Dendritic cell treated with granulocyte-macrophage colony-stimulating factor and Interleukin-4, amounts not matched to agents 40 ng/mL and 50 ng/mL, for 4 days (primary cell): ENCODE data around the gene PCBP3.
"Not testable (repeated sequence)": the region's sequence is repeated elsewhere in the genome, so short reads cannot be mapped to it uniquely, and the experiment has no call there.

ENCODE experiments used
- H3K27ac Mint-ChIP-seq: one replicate; pipeline ENCODE4 v1.8.0; 2022; ENCODE audit warnings: mild to moderate bottlenecking, mixed read lengths
- H3K27me3 Mint-ChIP-seq: one replicate; pipeline ENCODE4 v1.8.0; 2022; ENCODE audit warnings: mild to moderate bottlenecking, mixed read lengths
- H3K36me3 Mint-ChIP-seq: one replicate; pipeline ENCODE4 v1.8.0; 2022; ENCODE audit warnings: low read depth, mixed read lengths
- H3K4me1 Mint-ChIP-seq: one replicate; pipeline ENCODE4 v1.8.0; 2022; ENCODE audit warnings: low read depth, mixed read lengths
- H3K4me3 Mint-ChIP-seq: one replicate; pipeline ENCODE4 v1.8.0; 2022; ENCODE audit warnings: mild to moderate bottlenecking, moderate library complexity, mixed read lengths
- H3K9me3 Mint-ChIP-seq: one replicate; pipeline ENCODE4 v1.8.0; 2022; ENCODE audit warnings: mixed read lengths
- intact Hi-C: fragments of 100-400 bp; cut with micrococcal nuclease; formaldehyde crosslinking; loops from one replicate; pipeline ENCODE4 v1.15.0; 2022

PCBP3 gene

GRCh38 chr21:45827302-45827692 lies 183.8 kb downstream of the PCBP3 start:
- peaks cover 15% of the 10 kb centered on the region for H3K9me3 Mint-ChIP-seq
- H3K27ac Mint-ChIP-seq, result no peak overlapping the region
- intact Hi-C loops, result no loop called here
- H3K4me1 Mint-ChIP-seq, result no peaks in the 10 kb centered on the region
- no peak overlapping the region for H3K4me3 Mint-ChIP-seq
- H3K36me3 Mint-ChIP-seq, result no peaks in the 10 kb centered on the region
- no peaks in the 10 kb centered on the region for H3K27me3 Mint-ChIP-seq

GRCh38 chr21:45827881-45828579 lies 184.5 kb downstream of the PCBP3 start:
- Mint-ChIP-seq H3K4me1 (no peaks in the 10 kb centered on the region), H3K27me3 (no peaks in the 10 kb centered on the region), H3K27ac (no peak overlapping the region), H3K36me3 (no peaks in the 10 kb centered on the region), H3K4me3 (no peak overlapping the region), H3K9me3 (peaks cover 22% of the 10 kb centered on the region)
- intact Hi-C loops, result no loop called here

- Mint-ChIP-seq H3K27me3 (no peaks in the 10 kb centered on the region), H3K4me3 (no peak overlapping the region), H3K27ac (no peak overlapping the region), H3K9me3 (peaks cover 26% of the 10 kb centered on the region), H3K4me1 (no peaks in the 10 kb centered on the region), H3K36me3 (no peaks in the 10 kb centered on the region)
- intact Hi-C loops, result no loop called here
These were observed 185.3 kb downstream of the PCBP3 start for GRCh38 chr21:45828580-45829570.

- H3K4me1 Mint-ChIP-seq, result no peaks in the 10 kb centered on the region
- no peaks in the 10 kb centered on the region for H3K27me3 Mint-ChIP-seq
- peaks cover 26% of the 10 kb centered on the region for H3K9me3 Mint-ChIP-seq
- H3K36me3 Mint-ChIP-seq, result no peaks in the 10 kb centered on the region
- no peak overlapping the region for H3K27ac Mint-ChIP-seq
- intact Hi-C loops, result no loop called here
- no peak overlapping the region for H3K4me3 Mint-ChIP-seq
These were observed 186.1 kb downstream of the PCBP3 start for GRCh38 chr21:45829668-45830067.

- no peaks in the 10 kb centered on the region for H3K4me1 Mint-ChIP-seq
- intact Hi-C loops, result no loop called here
- H3K4me3 Mint-ChIP-seq, result no peak overlapping the region
- no peak overlapping the region for H3K27ac Mint-ChIP-seq
- no peaks in the 10 kb centered on the region for H3K27me3 Mint-ChIP-seq
- peaks cover 26% of the 10 kb centered on the region for H3K9me3 Mint-ChIP-seq
- H3K36me3 Mint-ChIP-seq, result no peaks in the 10 kb centered on the region
These were observed 186.7 kb downstream of the PCBP3 start for GRCh38 chr21:45830221-45830640.

GRCh38 chr21:45830720-45831366 lies 187.3 kb downstream of the PCBP3 start:
- H3K4me3 Mint-ChIP-seq, result no peak overlapping the region
- intact Hi-C loops, result no loop called here
- peaks cover 26% of the 10 kb centered on the region for H3K9me3 Mint-ChIP-seq
- no peaks in the 10 kb centered on the region for H3K27me3 Mint-ChIP-seq
- H3K27ac Mint-ChIP-seq, result no peak overlapping the region
- H3K4me1 Mint-ChIP-seq, result no peaks in the 10 kb centered on the region
- H3K36me3 Mint-ChIP-seq, result no peaks in the 10 kb centered on the region

- no peak overlapping the region for H3K27ac Mint-ChIP-seq
- no peaks in the 10 kb centered on the region for H3K4me1 Mint-ChIP-seq
- no peaks in the 10 kb centered on the region for H3K27me3 Mint-ChIP-seq
- peaks cover 26% of the 10 kb centered on the region for H3K9me3 Mint-ChIP-seq
- H3K4me3 Mint-ChIP-seq, result no peak overlapping the region
- intact Hi-C loops, result no loop called here
- H3K36me3 Mint-ChIP-seq, result no peaks in the 10 kb centered on the region
These were observed 188.6 kb downstream of the PCBP3 start for GRCh38 chr21:45831991-45832740.

GRCh38 chr21:45832741-45833235 lies 189.3 kb downstream of the PCBP3 start:
- intact Hi-C loops, H3K27me3 Mint-ChIP-seq, H3K4me1 Mint-ChIP-seq, H3K36me3 Mint-ChIP-seq, H3K4me3 Mint-ChIP-seq, H3K27ac Mint-ChIP-seq: not testable (repeated sequence)
- H3K9me3 Mint-ChIP-seq, result peaks cover 26% of the 10 kb centered on the region

- Mint-ChIP-seq H3K27me3 (no peaks in the 10 kb centered on the region), H3K27ac (no peak overlapping the region)
- intact Hi-C loops, result no loop called here
These were observed 189.9 kb downstream of the PCBP3 start for GRCh38 chr21:45833414-45833813.

GRCh38 chr21:45834026-45834715 lies 190.6 kb downstream of the PCBP3 start:
- Mint-ChIP-seq H3K4me3 (no peak overlapping the region), H3K27me3 (no peaks in the 10 kb centered on the region), H3K9me3 (peaks cover 26% of the 10 kb centered on the region), H3K36me3 (no peaks in the 10 kb centered on the region), H3K27ac (no peak overlapping the region), H3K4me1 (no peaks in the 10 kb centered on the region)
- intact Hi-C loops, result no loop called here

More at GRCh38 chr21:45833414-45833813, 189.9 kb downstream of the PCBP3 start:
- Mint-ChIP-seq H3K4me3 (no peak overlapping the region), H3K4me1 (no peaks in the 10 kb centered on the region), H3K9me3 (peaks cover 26% of the 10 kb centered on the region), H3K36me3 (no peaks in the 10 kb centered on the region)

- Mint-ChIP-seq H3K36me3 (no peaks in the 10 kb centered on the region), H3K4me3 (no peak overlapping the region), H3K27me3 (no peaks in the 10 kb centered on the region), H3K9me3 (peaks cover 26% of the 10 kb centered on the region), H3K4me1 (no peaks in the 10 kb centered on the region), H3K27ac (no peak overlapping the region)
- intact Hi-C loops, result no loop called here
These were observed 191.3 kb downstream of the PCBP3 start for GRCh38 chr21:45834821-45835293.

- H3K4me3 Mint-ChIP-seq, result no peak overlapping the region
- no peaks in the 10 kb centered on the region for H3K4me1 Mint-ChIP-seq
- no peaks in the 10 kb centered on the region for H3K27me3 Mint-ChIP-seq
These were observed 192.1 kb downstream of the PCBP3 start for GRCh38 chr21:45835301-45836267.

More at GRCh38 chr21:45835301-45836267, 192.1 kb downstream of the PCBP3 start:
- Mint-ChIP-seq H3K27ac (no peak overlapping the region), H3K36me3 (no peaks in the 10 kb centered on the region), H3K9me3 (peaks cover 28% of the 10 kb centered on the region)
- intact Hi-C loops, result no loop called here
